Fibroblast of lung (primary cell): ENCODE results near the gene CERK.

Experiments used
- EZH2 ChIP-seq: IDR thresholded peaks from 2 replicates; pipeline ENCODE4 v1.5.1; 2012; ENCODE audit warnings: low read length, control low read depth, mild to moderate bottlenecking; ENCODE audit errors: missing control alignments
- TF ChIP-seq, protein P1 (sequence below), 2 donors: IDR thresholded peaks in 1 of 2; conservative IDR thresholded peaks in 1 of 2; 1 replicate in 1 of 2; 2 replicates in 1 of 2; pipeline ENCODE4 v1.5.1; 2011 to 2012; ENCODE audit warnings: low read length in 2 of 2, control low read depth in 1 of 2, inconsistent platforms in 1 of 2, low read depth in 1 of 2, mild to moderate bottlenecking in 1 of 2

DNA sequence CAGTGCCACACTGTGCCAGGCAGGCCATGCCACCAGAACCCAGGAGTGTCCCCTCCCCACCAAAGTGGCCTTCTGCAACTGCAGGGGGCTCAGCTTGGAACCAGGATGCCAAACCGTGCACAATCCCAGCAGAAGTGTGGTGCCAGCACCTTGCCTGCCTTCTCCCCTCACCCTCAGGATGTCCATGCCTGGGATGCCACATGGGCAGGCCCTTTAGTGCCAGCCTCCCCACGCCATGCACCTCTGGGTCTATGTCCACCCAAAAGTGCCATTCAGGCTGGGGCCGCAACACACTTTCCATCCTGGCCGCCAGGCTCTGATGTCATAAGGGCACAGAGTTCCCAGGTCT, 15.7 kb upstream of the CERK start:
- TF ChIP-seq, protein P1, sequence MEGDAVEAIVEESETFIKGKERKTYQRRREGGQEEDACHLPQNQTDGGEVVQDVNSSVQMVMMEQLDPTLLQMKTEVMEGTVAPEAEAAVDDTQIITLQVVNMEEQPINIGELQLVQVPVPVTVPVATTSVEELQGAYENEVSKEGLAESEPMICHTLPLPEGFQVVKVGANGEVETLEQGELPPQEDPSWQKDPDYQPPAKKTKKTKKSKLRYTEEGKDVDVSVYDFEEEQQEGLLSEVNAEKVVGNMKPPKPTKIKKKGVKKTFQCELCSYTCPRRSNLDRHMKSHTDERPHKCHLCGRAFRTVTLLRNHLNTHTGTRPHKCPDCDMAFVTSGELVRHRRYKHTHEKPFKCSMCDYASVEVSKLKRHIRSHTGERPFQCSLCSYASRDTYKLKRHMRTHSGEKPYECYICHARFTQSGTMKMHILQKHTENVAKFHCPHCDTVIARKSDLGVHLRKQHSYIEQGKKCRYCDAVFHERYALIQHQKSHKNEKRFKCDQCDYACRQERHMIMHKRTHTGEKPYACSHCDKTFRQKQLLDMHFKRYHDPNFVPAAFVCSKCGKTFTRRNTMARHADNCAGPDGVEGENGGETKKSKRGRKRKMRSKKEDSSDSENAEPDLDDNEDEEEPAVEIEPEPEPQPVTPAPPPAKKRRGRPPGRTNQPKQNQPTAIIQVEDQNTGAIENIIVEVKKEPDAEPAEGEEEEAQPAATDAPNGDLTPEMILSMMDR (conservative IDR thresholded peaks at IDR 0.05 in 1 of 2, IDR thresholded peaks at IDR 0.05 in 1 of 2; ENCODE audit: low read depth in 1 of 2, low read length in 2 of 2), result no peak
- TF ChIP-seq EZH2, result no peak
